Measurements from ENCODE around the gene CAMK1D. TPM values are rescaled to one million over a fixed set of nuclear protein-coding genes. Genes with fewer than 3 reads are reported as not detected.

CAMK1D gene
- polyA plus RNA-seq, 1 donor (not counting 4 experiments of a cell fraction or from before 2014, with no cell fraction given): 0.76 TPM

GRCh38 chr10:12668634-12669033 lies 319.3 kb downstream of the CAMK1D start:
- no peaks in the 10 kb centered on the region for H3K4me1 ChIP-seq (ENCODE audit: control insufficient read depth, extremely low read depth, insufficient read depth, low read length)
- DNase-seq (ENCODE audit: low read depth, low spot score): no peak
- no peaks in the 10 kb centered on the region for H3K9me3 ChIP-seq (ENCODE audit: control insufficient read depth, low read depth, low read length)
- no peaks in the 10 kb centered on the region for H4K20me1 ChIP-seq (ENCODE audit: control insufficient read depth, extremely low read depth, insufficient read depth, low read length)
- H2AFZ ChIP-seq (ENCODE audit: control insufficient read depth, low read length): no peak overlapping the region
- H3K27ac ChIP-seq (ENCODE audit: control insufficient read depth, insufficient read depth, low read length): no peak overlapping the region
- no peak for TF ChIP-seq EZH2 (IDR thresholded peaks at IDR 0.05; ENCODE audit: low read length)
- no peak for TF ChIP-seq CTCF (optimal IDR thresholded peaks at IDR 0.05 in 1 of 3, IDR thresholded peaks at IDR 0.05 in 1 of 3, conservative IDR thresholded peaks at IDR 0.05 in 1 of 3; ENCODE audit: extremely low read depth in 1 of 3, insufficient read depth in 2 of 3, low read length in 3 of 3)
- no peaks in the 10 kb centered on the region for H3K9me1 ChIP-seq (ENCODE audit: control insufficient read depth, extremely low read depth, insufficient read depth, low read length)
- H3K27me3 ChIP-seq (ENCODE audit: control insufficient read depth, extremely low read depth, insufficient read depth, low read length): no peaks in the 10 kb centered on the region
- no peak overlapping the region for H3K4me2 ChIP-seq (ENCODE audit: control insufficient read depth, extremely low read depth, insufficient read depth, low read depth, low read length)
- FAIRE-seq: no peak
- no peak overlapping the region for H3K4me3 ChIP-seq (ENCODE audit: control insufficient read depth in 2 of 3, extremely low read depth in 1 of 3, insufficient read depth in 2 of 3, low read depth in 1 of 3, low read length in 3 of 3)
- H3K79me2 ChIP-seq (ENCODE audit: control insufficient read depth, insufficient read depth, low read length): no peaks in the 10 kb centered on the region
- no peak overlapping the region for H3K9ac ChIP-seq (ENCODE audit: control insufficient read depth, extremely low read depth, insufficient read depth, low read length)
- H3K36me3 ChIP-seq (ENCODE audit: control insufficient read depth in 2 of 2, extremely low read depth in 1 of 2, insufficient read depth in 2 of 2, low read length in 2 of 2): no peaks in the 10 kb centered on the region
- dilution Hi-C loops (cut with MboI; ENCODE audit: extremely low pct_ligation_motif_present, low sequenced_read_pairs): loop anchor here (25.0 kb wide), 1 partner anchor 206 kb away; no protein-coding TSS in a partner anchor

DNA sequence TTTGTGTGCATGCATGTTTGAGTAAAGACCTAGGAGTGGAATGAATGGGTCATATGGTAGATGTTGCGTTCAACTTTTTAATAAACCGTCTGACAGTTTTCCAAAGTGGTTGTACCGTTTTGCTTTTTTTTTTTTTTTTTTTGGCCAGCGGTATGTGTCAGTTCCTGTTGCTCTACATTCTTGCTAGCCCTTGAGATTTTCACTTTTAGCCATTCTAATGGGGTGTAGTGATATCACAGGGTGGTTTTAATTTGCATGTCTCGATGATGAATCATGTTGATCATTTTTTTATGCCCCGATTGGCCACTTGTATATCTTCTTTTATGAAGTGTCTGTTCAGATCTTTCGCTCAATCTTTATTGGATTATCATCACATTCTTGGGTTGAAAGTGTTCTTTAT lies 320.7 kb downstream of the CAMK1D start:
- Histone ChIP-seq H3K27me3 (ENCODE audit: control insufficient read depth, extremely low read depth, insufficient read depth, low read length) (no peaks in the 10 kb centered on the region), H3K79me2 (ENCODE audit: control insufficient read depth, insufficient read depth, low read length) (no peaks in the 10 kb centered on the region), H3K9me1 (ENCODE audit: control insufficient read depth, extremely low read depth, insufficient read depth, low read length) (no peaks in the 10 kb centered on the region), H3K4me1 (ENCODE audit: control insufficient read depth, extremely low read depth, insufficient read depth, low read length) (no peaks in the 10 kb centered on the region), H3K36me3 (ENCODE audit: control insufficient read depth in 2 of 2, extremely low read depth in 1 of 2, insufficient read depth in 2 of 2, low read length in 2 of 2) (no peaks in the 10 kb centered on the region), H3K9me3 (ENCODE audit: control insufficient read depth, low read depth, low read length) (no peaks in the 10 kb centered on the region), H3K27ac (ENCODE audit: control insufficient read depth, insufficient read depth, low read length) (no peak overlapping the region), H3K4me3 (ENCODE audit: control insufficient read depth in 2 of 3, extremely low read depth in 1 of 3, insufficient read depth in 2 of 3, low read depth in 1 of 3, low read length in 3 of 3) (no peak overlapping the region), H3K9ac (ENCODE audit: control insufficient read depth, extremely low read depth, insufficient read depth, low read length) (no peak overlapping the region), H4K20me1 (ENCODE audit: control insufficient read depth, extremely low read depth, insufficient read depth, low read length) (no peaks in the 10 kb centered on the region), H3K4me2 (ENCODE audit: control insufficient read depth, extremely low read depth, insufficient read depth, low read depth, low read length) (no peak overlapping the region), H2AFZ (ENCODE audit: control insufficient read depth, low read length) (no peak overlapping the region)
- TF ChIP-seq CTCF (optimal IDR thresholded peaks at IDR 0.05 in 1 of 3, IDR thresholded peaks at IDR 0.05 in 1 of 3, conservative IDR thresholded peaks at IDR 0.05 in 1 of 3; ENCODE audit: extremely low read depth in 1 of 3, insufficient read depth in 2 of 3, low read length in 3 of 3) (no peak), EZH2 (IDR thresholded peaks at IDR 0.05; ENCODE audit: low read length) (no peak)
- dilution Hi-C loops (cut with MboI; ENCODE audit: extremely low pct_ligation_motif_present, low sequenced_read_pairs): loop anchor here (25.0 kb wide), 1 partner anchor 208 kb away; no protein-coding TSS in a partner anchor
- no peak for DNase-seq (ENCODE audit: low read depth, low spot score)
- no peak for FAIRE-seq

Measured in keratinocyte (primary cell).